ENCODE measurements around the gene ST6GALNAC2. TPM values are rescaled to one million over a fixed set of nuclear protein-coding genes. Genes with fewer than 3 reads are reported as not detected.

Gene ST6GALNAC2
- total RNA-seq: 0.67 and 1.8 TPM in 2 replicates

DNA sequence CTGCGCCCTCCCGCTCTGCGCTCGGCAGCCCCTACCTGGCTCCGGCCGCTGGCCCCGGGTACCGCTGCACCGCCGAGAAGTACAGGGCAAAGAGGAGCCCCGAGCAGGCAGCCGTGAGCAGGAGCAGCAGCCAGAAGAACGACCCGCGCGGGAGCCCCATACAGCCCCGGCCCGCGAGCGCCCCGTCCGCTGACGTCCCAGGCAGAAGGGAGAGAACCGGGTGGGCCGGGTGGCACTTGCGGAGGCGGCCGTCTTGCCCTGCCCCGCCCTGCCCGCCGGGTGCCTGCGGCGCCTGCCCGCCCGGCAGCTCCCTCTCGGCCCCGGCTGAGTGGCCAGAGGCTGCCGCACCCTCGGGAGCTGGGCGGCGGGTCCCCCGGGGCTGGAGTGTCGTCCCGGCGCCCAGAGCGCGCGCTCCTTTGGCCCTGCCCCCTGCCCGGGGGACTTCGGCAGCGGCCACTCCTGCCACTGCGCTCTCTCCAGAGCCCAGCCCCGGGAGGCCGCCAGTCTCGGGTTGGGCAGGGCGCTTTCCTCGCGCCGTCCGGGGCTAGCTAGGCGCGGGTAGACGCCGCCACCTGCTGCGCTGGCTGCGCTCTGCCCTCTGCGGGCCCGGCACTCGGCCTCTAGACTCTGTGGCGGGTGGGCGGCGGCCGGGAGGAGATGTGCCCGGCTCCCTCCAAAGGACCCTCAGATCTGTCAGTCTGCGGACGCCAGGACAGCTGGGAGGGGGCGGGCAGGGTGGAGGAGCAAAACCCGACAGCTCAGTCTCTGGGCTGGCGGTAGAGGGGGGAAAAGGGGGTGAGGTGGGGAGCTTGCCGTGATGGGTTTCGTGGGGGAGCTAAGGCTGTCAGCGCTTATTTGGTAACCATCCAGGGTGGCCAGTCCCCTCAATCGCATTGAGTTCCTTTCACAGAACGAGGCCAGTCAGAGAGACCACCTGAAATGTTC, at the start of gene ST6GALNAC2:
Gene ST6GALNAC2 (minus strand): TSS at position 212 of the 945 bp plus-strand sequence. CDS start 52 bp downstream, at position 160.

DNA sequence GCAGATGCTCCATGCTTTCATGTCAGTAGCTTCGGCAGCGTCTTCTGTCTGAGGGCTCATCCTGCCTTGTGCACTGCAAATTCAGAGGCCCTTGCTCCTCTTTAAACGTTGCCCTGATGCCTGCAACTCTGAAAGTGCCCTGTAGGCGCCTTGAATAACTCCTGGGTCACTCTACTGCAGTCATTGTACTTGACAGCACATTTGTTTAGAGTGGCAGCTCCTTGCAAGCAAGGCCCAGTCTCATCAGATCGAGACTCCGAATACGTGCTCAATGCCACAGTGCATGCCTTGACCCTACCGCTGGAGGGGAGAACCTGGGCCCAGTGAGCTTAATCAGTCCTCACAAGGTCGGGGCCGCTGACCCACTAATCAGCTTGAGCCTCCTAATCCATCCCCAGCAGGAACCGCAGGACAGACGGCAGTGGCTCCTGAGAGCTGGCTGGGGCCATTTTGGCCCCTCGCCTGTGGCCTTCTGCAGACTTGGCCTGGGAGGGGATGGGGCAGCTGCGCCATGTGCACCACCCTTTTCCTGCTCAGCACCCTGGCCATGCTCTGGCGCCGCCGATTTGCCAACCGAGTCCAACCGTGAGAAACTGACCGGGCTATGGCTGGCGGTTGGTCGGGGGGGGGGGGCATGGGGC, 45.9 kb downstream of the ST6GALNAC2 start, which contains the start of gene PRCD:
Gene PRCD (plus strand): TSS at position 414 of the 641 bp plus-strand sequence. CDS start 98 bp downstream, at position 512.

DNA sequence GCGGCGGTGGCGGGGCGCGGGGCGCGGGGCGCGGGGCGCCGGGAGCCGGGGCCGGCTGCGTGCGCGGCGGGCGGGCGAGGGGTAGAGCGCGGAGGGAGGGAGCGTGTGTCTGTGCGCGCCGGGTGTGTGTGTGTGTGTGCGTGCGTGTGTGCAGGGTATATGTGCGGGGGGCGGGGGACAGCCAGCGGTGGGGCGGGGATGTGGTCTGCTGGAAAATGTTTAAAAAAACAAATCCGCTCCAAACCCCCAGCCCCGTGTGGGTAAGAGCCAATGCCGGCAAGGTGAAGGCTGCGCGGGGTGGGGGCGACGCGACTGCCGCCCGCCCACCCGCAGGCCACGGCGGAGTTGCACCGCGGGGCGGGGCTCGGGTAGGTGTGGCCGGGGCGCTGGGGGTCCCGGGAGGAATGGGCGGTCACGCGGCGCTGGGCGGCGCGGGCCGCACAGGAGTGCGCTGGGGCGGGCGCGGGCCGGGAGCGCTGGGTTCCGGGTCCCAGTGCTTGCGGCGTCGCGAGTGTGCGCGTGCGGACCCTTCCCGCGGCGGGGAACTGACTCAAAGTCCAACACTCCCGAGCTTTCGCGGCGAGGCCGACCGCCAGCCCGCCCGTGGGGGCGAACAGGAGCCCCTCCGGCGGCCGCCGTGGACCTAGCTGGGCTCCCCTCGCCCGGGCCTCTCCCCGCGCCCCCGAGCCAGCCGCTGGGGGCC, 47.9 kb downstream of the ST6GALNAC2 start, which contains the start of gene CYGB:
Gene CYGB (minus strand): TSS at position 132 of the 703 bp plus-strand sequence. CDS start 167 bp downstream, outside the sequence.

Other genes starting within 250 kb of the ST6GALNAC2 start
- gene PRPSAP1, start 231.9 kb downstream of the ST6GALNAC2 start, total RNA-seq: 16.1 and 18.6 TPM in 2 replicates
- gene SPHK1, start 201.3 kb downstream of the ST6GALNAC2 start, total RNA-seq: 13.1 and 14.6 TPM in 2 replicates
- 9.9 and 13.1 TPM in 2 replicates for gene UBE2O, start 132.7 kb downstream of the ST6GALNAC2 start, total RNA-seq
- gene AANAT, start 118.3 kb downstream of the ST6GALNAC2 start, total RNA-seq: not detected in 2 replicates
- 12.1 and 12.8 TPM in 2 replicates for gene RHBDF2, start 84.4 kb downstream of the ST6GALNAC2 start, total RNA-seq
- gene CYGB, start 48.2 kb downstream of the ST6GALNAC2 start, total RNA-seq: 15.8 and 16.1 TPM in 2 replicates
- 1.2 and 2.2 TPM in 2 replicates for gene PRCD, start 45.8 kb downstream of the ST6GALNAC2 start, total RNA-seq
- not detected in 2 replicates for gene ST6GALNAC1, start 57.9 kb upstream of the ST6GALNAC2 start, total RNA-seq
- gene MXRA7, start 125.1 kb upstream of the ST6GALNAC2 start, total RNA-seq: 111 and 131 TPM in 2 replicates
- 18.8 and 23.3 TPM in 2 replicates for gene JMJD6, start 140.7 kb upstream of the ST6GALNAC2 start, total RNA-seq
- gene METTL23, start 141.0 kb upstream of the ST6GALNAC2 start, total RNA-seq: 35.0 and 35.7 TPM in 2 replicates
- 284 and 285 TPM in 2 replicates for gene SRSF2, start 151.5 kb upstream of the ST6GALNAC2 start, total RNA-seq
- gene MFSD11, start 152.3 kb upstream of the ST6GALNAC2 start, total RNA-seq: 13.1 and 17.8 TPM in 2 replicates

Data from bronchus fibroblast of lung (primary cell).